ENCODE measurements around the gene BCL7B.
"Not testable (repeated sequence)": the region's sequence is repeated elsewhere in the genome, so short reads cannot be mapped to it uniquely, and the experiment has no call there.

The BCL7B gene

DNA sequence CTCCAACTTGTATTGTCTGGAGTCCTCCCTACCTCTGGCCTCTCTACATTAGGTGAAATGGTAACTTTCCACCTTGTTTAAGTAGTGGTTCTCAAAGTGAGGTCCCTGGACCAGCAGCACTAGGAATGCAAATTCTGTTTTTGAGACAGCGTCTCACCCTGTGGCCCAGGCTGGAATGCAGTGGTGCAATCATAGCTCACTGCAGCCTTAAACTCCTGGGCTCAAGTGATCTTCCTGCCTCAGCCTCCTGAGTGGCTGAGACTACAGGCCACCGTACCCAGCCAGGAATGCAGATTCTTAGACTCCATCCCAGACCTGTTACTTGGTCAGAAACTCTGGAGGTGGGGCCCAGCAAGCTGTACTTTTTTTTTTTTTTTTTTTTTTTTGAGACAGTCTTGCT lies 27.7 kb upstream of the BCL7B start:
- in situ Hi-C loops (cut with HindIII; ENCODE audit: low pct_unique_long_range_greater_than_20kb, low sequenced_read_pairs), result no loop called here
- no peak for TF ChIP-seq JUND (IDR thresholded peaks at IDR 0.05; ENCODE audit: low read depth)
- DNase-seq (ENCODE audit: low read depth in 1 of 2, low spot score in 1 of 2), result peak in 1 of 2 experiments; percentile 33

DNA sequence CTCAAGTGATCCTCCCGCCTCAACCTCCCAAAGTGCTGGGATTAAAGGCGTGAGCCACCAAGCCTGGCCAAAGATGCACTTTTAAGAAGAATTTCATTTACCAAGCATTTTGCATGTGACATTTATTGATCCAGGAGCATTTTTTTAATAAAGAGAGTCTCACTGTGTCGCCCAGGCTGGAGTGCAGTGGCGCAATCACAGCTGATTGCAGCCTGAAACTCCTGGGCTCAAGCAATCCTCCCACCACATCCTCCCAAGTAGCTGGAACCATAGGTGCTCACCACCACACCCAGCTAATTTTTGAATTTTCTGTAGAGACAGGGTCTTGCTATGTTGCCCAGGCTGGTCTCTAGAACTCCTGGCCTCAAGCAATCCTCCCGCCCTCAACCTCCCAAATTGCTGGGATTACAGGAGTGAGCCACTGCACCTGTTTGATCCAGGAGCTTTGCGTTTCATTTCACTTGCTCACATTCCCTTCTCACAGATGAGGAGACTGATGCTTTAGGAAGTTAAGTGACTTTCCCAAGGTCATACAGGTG lies 25.2 kb upstream of the BCL7B start:
- no peak for TF ChIP-seq JUND (IDR thresholded peaks at IDR 0.05; ENCODE audit: low read depth)
- in situ Hi-C loops (cut with HindIII; ENCODE audit: low pct_unique_long_range_greater_than_20kb, low sequenced_read_pairs), result no loop called here
- DNase-seq (ENCODE audit: low read depth in 1 of 2, low spot score in 1 of 2), result no peak

DNA sequence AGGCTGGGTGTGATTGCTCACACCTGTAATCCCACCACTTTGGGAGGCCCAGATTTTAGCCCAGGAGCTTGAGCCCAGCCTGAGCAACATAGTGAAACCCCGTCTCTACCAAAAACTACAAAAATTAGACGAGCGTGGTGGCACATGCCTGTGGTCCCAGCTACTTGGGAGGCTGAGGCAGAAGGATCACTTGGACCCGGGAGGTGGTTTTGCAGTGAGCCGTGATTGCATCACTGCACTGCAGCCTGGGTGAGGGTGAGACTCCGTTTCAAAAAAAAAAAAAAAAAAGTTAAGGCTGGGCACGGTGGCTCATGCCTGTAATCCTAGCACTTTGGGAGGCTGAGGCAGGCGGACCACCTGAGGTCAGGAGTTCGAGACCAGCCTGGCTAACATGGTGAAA lies 23.5 kb upstream of the BCL7B start:
- DNase-seq (ENCODE audit: low read depth in 1 of 2, low spot score in 1 of 2); in situ Hi-C loops (cut with HindIII; ENCODE audit: low pct_unique_long_range_greater_than_20kb, low sequenced_read_pairs): not testable (repeated sequence)

DNA sequence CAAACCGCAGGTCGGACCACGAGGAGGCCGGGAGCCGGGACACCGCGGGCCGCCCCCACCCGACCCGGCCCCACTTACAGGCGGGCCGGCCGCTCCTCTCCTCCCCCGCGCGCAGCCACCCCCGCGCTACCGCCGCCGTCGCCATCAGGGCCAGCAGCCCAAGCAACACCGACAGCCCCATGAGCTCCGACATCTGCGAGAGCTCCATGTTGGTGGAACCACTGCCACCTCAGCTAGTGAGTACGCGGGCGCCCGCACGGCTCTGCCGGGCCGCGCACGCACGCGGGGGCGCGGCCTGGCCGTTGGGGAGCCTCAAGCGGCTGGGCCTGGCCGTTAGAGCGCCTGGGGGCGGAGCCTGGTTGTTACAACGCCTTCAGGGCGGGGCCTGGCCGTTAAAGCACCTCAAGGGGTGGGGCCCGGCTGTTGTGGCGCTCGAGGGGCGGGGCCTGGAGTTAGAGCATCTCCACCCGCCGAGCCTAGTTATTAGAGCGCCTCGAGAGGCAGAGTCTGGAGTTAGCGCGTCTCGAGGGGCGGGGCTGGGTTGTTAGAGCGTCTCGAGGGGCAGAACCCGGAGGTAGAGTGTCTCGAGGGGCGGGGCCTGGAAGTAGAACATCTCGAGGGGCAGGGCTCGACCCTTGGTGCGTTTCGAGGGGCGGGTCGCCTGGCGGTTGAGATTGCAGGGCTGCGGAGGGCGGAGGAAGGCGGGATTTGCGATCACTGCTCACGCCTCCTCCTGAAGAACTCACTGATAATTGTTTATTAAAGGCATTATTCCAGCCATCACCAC lies 21.0 kb upstream of the BCL7B start, which contains the start of gene TBL2:
TBL2 (minus strand) TSS at position 238 of the 787 bp plus-strand sequence; CDS start at position 208, 30 bp downstream.
- TF ChIP-seq JUND (IDR thresholded peaks at IDR 0.05; ENCODE audit: low read depth), result no peak
- in situ Hi-C loops (cut with HindIII; ENCODE audit: low pct_unique_long_range_greater_than_20kb, low sequenced_read_pairs), result no loop called here
- DNase-seq (ENCODE audit: low read depth in 1 of 2, low spot score in 1 of 2), result peak; percentile 99

DNA sequence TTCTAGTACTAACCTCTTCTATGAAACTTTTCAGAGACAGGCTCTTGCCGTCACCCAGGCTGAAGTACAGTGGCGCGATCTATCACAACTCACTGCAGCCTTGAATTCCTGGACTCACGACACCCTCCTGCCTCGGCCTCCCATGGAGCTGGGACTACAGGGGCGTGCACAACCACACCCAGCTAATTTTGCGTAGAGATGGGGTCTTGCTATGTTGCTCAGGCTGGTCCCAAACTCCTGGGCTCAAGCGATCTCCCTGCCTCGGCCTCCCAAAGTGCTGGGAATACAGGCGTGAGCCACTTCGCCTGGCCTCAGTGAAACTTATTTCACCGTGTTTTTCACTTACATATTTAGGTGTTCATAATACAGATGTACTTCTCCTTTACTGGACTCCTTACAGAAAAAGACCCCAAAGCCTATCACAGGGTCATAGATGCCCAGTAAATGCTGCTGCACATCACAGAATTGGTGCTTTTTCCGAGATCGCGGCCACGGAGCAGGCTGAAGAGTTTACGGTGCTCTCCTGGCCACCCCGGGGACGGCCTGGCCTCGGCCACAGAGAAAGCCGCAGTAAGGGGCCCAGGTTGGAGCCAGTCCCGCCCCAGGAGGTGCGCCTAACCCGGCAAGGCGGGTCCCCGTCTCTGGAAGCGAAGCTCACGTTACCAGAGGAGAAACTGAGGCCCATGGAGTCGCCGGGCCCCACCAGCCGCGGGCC lies 20.3 kb upstream of the BCL7B start:
- DNase-seq (ENCODE audit: low read depth in 1 of 2, low spot score in 1 of 2), result no peak
- in situ Hi-C loops (cut with HindIII; ENCODE audit: low pct_unique_long_range_greater_than_20kb, low sequenced_read_pairs), result no loop called here

DNA sequence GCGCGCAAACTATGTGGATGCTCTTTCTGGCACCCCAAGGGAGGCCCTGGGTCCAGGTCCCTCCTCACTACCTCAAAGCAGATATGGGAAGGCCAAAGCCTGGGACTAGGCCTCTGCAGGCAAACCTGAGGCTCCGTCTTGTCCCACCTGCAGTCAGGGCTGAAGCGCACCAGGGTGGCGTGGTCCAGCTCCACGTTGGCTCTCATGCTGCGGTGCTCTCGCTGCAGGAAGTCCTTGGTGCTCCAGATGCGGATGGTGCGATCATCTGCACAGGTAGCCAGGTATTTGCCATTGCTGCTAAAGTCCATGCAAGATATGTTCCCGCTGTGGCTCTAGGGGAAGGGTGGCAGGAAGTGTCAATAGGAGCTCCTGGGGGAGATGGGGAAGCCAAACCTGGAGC lies 16.3 kb upstream of the BCL7B start:
- in situ Hi-C loops (cut with HindIII; ENCODE audit: low pct_unique_long_range_greater_than_20kb, low sequenced_read_pairs), result no loop called here
- no peak for DNase-seq (ENCODE audit: low read depth in 1 of 2, low spot score in 1 of 2)
- TF ChIP-seq JUND (IDR thresholded peaks at IDR 0.05; ENCODE audit: low read depth), result no peak

More for the DNA sequence above, 20.3 kb upstream of the BCL7B start:
- TF ChIP-seq JUND (IDR thresholded peaks at IDR 0.05; ENCODE audit: low read depth), result no peak

DNA sequence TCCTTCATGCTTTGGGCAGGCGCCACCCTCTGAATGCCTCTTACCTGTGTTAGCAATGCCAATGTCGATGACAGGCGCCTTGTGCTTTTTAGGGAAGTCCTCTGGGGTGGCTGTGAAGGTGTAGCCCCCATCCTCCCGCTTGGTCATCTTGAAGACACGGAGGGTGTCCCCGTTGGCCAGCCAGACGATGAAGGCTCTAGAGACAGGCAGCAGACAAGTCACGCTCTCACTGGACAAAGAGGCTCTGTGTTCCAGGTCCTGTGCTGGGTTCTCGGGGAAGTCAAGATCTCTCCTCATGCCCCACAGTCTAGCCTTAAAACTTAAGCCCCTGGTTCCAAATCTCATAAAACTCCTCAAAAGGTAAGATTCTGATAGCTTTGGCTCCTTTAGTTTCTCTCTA lies 15.8 kb upstream of the BCL7B start:
- no peak for TF ChIP-seq JUND (IDR thresholded peaks at IDR 0.05; ENCODE audit: low read depth)
- no peak for DNase-seq (ENCODE audit: low read depth in 1 of 2, low spot score in 1 of 2)
- in situ Hi-C loops (cut with HindIII; ENCODE audit: low pct_unique_long_range_greater_than_20kb, low sequenced_read_pairs), result no loop called here

DNA sequence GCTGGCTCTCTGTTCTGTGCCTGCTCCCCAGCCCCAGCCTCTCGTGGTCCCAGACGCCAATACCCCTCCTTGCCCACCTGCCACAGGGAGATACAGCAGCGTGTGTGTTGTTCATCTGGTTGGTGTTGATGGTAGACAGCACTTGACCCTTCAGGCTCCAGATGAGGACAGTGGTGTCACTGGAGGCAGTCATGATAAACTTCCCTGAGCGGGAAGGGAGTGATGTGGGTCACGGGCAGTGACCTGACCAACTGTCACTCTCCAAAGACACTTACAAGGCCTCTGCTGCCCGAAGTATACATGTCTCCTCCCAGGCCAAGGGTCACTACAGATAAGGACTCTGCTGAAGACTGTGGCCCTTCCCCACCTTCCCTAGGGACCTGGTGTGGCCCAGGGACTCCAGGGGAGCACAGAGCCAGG lies 15.3 kb upstream of the BCL7B start:
- DNase-seq (ENCODE audit: low read depth in 1 of 2, low spot score in 1 of 2), result no peak
- in situ Hi-C loops (cut with HindIII; ENCODE audit: low pct_unique_long_range_greater_than_20kb, low sequenced_read_pairs), result no loop called here
- no peak for TF ChIP-seq JUND (IDR thresholded peaks at IDR 0.05; ENCODE audit: low read depth)

DNA sequence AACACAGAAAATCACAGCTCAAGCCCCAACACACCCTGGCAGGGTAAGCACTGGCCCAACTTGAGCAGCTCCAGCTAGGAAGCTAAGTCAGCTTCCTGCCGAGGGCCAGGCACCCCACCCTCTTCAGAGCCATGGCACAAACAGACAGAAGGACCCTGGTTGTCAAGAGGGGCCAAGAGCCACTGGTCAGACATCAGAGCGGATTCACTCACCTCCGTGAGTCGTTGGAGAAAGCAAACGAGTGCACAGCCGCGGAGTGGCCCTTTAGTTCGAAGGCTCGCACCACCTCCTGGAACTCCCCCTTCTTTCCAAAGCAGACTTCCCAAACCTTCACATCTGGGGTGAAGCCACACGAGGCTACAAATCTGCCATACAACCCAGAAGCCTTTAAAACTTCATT lies 13.5 kb upstream of the BCL7B start:
- no peak for TF ChIP-seq JUND (IDR thresholded peaks at IDR 0.05; ENCODE audit: low read depth)
- in situ Hi-C loops (cut with HindIII; ENCODE audit: low pct_unique_long_range_greater_than_20kb, low sequenced_read_pairs), result no loop called here
- DNase-seq (ENCODE audit: low read depth in 1 of 2, low spot score in 1 of 2), result no peak

DNA sequence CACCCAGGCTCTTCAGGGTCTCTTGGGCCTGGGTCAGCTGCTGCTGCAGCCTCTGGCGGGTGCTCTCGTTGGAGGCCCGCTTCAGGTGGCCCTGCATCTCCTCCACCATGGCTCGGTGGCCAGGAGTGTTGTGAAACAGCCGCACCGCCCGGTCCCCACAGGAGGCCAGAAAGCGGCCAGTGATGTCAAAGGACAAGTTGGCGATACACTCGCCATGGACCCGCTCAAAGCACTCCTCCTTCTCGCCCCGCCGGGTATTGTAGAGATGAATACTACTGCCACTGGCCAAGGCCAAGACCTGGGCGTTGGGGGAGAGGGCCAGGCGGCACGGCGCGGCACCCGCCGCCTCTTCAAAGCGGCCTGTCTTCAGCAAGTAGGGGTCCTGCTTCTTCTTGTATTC lies 13.0 kb upstream of the BCL7B start:
- in situ Hi-C loops (cut with HindIII; ENCODE audit: low pct_unique_long_range_greater_than_20kb, low sequenced_read_pairs), result no loop called here
- TF ChIP-seq JUND (IDR thresholded peaks at IDR 0.05; ENCODE audit: low read depth), result no peak

DNA sequence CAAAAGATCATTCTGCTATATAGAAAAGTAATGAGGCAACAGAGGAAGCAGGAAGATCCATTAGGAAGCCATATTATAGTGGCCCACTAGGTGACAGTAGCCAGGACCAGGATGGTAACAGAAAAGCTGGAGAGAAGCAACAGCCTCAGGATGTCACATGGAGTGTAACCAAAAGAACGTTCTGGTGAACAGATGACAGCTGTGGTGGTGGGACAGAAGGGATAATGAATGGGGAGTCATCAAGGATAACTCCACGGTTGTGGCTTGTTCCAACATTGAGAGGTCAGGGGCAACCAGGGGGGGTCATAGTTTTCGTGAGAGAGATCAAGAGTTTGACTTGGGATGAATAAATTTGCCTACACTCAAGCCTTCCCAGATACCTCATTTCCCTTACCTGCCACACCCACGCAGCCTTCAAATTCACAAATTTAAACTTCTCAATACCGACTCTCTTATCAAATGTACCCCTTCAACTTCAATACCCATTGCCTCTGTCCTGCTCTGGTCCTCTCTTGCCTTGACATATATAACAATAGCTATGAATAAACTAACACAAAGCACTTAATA lies 11.6 kb upstream of the BCL7B start:
- in situ Hi-C loops (cut with HindIII; ENCODE audit: low pct_unique_long_range_greater_than_20kb, low sequenced_read_pairs), result no loop called here
- TF ChIP-seq JUND (IDR thresholded peaks at IDR 0.05; ENCODE audit: low read depth), result no peak

More for the DNA sequence above, 13.0 kb upstream of the BCL7B start:
- no peak for DNase-seq (ENCODE audit: low read depth in 1 of 2, low spot score in 1 of 2)

DNA sequence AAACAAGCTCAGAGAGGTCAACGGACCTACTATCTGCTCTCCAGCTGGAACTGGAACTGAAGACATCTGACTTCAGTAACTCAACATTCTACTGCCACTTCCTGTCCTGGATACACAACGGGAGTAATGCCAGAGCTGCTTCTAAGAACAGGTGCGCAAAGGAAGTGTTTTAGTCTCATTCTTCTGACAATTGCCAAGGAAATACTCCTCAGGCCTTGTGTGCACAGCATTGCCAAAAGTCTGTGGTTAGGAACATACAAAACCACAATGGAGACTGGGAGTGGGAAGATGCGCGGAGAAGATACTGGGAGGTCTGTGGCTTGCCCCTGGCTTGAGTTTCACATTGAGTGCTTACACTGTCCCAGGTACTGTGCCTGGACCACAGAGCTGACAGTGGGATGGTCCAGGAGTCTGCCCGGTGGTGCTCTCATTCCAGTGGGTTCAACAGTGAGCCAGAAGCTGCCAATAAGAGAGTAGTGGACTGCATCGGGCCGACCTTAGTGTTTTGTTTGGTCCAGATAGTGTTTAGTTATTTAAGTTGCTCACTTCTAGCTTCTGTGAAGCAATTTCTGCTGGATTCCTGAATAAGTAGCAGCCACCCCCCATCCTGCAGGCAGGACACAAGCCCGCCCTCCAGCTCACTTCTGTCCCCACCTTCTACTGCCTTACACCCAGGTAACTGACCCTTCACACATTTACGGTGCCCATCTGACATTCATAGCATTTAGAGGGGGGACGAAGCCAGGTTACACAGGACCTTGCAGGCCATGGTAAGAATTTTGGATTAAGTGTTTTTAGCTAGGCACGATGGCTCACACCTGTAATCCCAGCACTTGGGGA lies 10.6 kb upstream of the BCL7B start:
- in situ Hi-C loops (cut with HindIII; ENCODE audit: low pct_unique_long_range_greater_than_20kb, low sequenced_read_pairs), result no loop called here
- DNase-seq (ENCODE audit: low read depth in 1 of 2, low spot score in 1 of 2), result peak; percentile 36 to 97

More for the DNA sequence above, 11.6 kb upstream of the BCL7B start:
- no peak for DNase-seq (ENCODE audit: low read depth in 1 of 2, low spot score in 1 of 2)

More for the DNA sequence above, 10.6 kb upstream of the BCL7B start:
- TF ChIP-seq JUND (IDR thresholded peaks at IDR 0.05; ENCODE audit: low read depth), result no peak
